H1 (cell line): ENCODE data around the gene RPL41. TPM values are rescaled to one million over a fixed set of nuclear protein-coding genes. Genes with fewer than 3 reads are reported as not detected.

ENCODE experiments used
- CTCF ChIA-PET: fragments of 300-600 bp; sonication (Branson Sonifier 250); formaldehyde crosslinking; loops from one replicate; lab custom pipeline; 2021; ENCODE audit not compliant: partially characterized antibody; lab: Charles Lee
- POLR2A ChIA-PET: fragments of 300-600 bp; sonication (Branson Sonifier 250); formaldehyde crosslinking; loops from one replicate; lab custom pipeline; 2021; ENCODE audit warnings: inconsistent platforms; ENCODE audit not compliant: partially characterized antibody; lab: Charles Lee
- DNase-seq, 2 experiments: peaks; one replicate each; pipeline versions ENCODE4 v3.0.0 to v3.0.0-alpha.2; 2010 to 2022; ENCODE audit warnings: low spot score in 2 of 2, low read depth in 1 of 2, mixed read lengths in 1 of 2
- FAIRE-seq: peaks from 2 replicates; lab custom pipeline; 2011; peaks lifted over from hg19 to GRCh38; lab: Jason Lieb, UNC
- H2AFZ ChIP-seq: 2 replicates; pipeline ENCODE4 v1.8.1; 2012; ENCODE audit warnings: low read length, inconsistent platforms
- H2AK5ac ChIP-seq: 2 replicates; pipeline ENCODE4 v1.6.1; 2013; ENCODE audit warnings: low read depth, low read length
- H2BK120ac ChIP-seq: replicated peaks from 2 replicates; pipeline ENCODE3; 2013; ENCODE audit warnings: low read depth, low read length, inconsistent platforms
- H2BK12ac ChIP-seq: 2 replicates; pipeline ENCODE4 v1.6.1; 2013; ENCODE audit warnings: low read depth, low read length
- H2BK15ac ChIP-seq: 2 replicates; pipeline ENCODE4 v1.6.1; 2013; ENCODE audit warnings: low read length
- H2BK20ac ChIP-seq: 2 replicates; pipeline ENCODE4 v1.6.1; 2013; ENCODE audit warnings: low read length
- H2BK5ac ChIP-seq: 2 replicates; pipeline ENCODE4 v1.6.1; 2013; ENCODE audit warnings: low read depth, low read length
- H3K14ac ChIP-seq: 2 replicates; pipeline ENCODE4 v1.6.1; 2013; ENCODE audit warnings: inconsistent platforms; ENCODE audit not compliant: insufficient read length
- H3K18ac ChIP-seq: 2 replicates; pipeline ENCODE4 v1.6.1; 2013; ENCODE audit warnings: low read length; ENCODE audit errors: extremely low read depth
- H3K23ac ChIP-seq: 2 replicates; pipeline ENCODE4 v1.6.1; 2013; ENCODE audit warnings: inconsistent platforms; ENCODE audit not compliant: insufficient read length
- H3K23me2 ChIP-seq: 2 replicates; pipeline ENCODE4 v1.6.1; 2013; ENCODE audit warnings: low read depth, low read length
- H3K27ac ChIP-seq: 2 replicates; pipeline ENCODE4 v1.6.1; 2011; ENCODE audit warnings: low read depth, low read length, inconsistent platforms
- H3K27me3 ChIP-seq, 4 experiments: replicated peaks in 1 of 4; 1 replicate in 1 of 4; 2 replicates in 3 of 4; pipeline versions ENCODE4 v1.6.1 to v1.8.1; 2011 to 2013; ENCODE audit warnings: low read length in 3 of 4, mild to moderate bottlenecking in 3 of 4, inconsistent platforms in 2 of 4, mixed read lengths in 2 of 4, moderate library complexity in 1 of 4; ENCODE audit not compliant: control insufficient read depth in 3 of 4, insufficient read depth in 3 of 4; ENCODE audit errors: extremely low read depth in 1 of 4
- H3K36me3 ChIP-seq, 4 experiments: 2 replicates each; pipeline versions ENCODE4 v1.6.1 to v1.8.1; 2011 to 2013; ENCODE audit warnings: mild to moderate bottlenecking in 4 of 4, low read length in 3 of 4, moderate library complexity in 2 of 4, control low read depth in 1 of 4, inconsistent platforms in 1 of 4; ENCODE audit not compliant: insufficient read depth in 4 of 4, control insufficient read depth in 2 of 4
- H3K4ac ChIP-seq: replicated peaks from 2 replicates; pipeline ENCODE3; 2013; ENCODE audit warnings: low read length, low read depth, mixed read lengths, inconsistent platforms; ENCODE audit not compliant: insufficient read length
- H3K4me1 ChIP-seq, 4 experiments: replicated peaks in 1 of 4; 1 replicate in 1 of 4; 2 replicates in 3 of 4; pipeline versions ENCODE4 v1.6.1 to v1.8.1; 2011 to 2013; ENCODE audit warnings: low read length in 3 of 4, inconsistent platforms in 2 of 4, mixed read lengths in 1 of 4; ENCODE audit not compliant: insufficient read depth in 4 of 4, control insufficient read depth in 3 of 4
- H3K4me2 ChIP-seq, 2 experiments: 2 replicates each; pipeline versions ENCODE4 v1.6.1 to v1.8.1; 2011 to 2013; ENCODE audit warnings: low read depth in 2 of 2, low read length in 2 of 2, control low read depth in 1 of 2, inconsistent platforms in 1 of 2, mild to moderate bottlenecking in 1 of 2; ENCODE audit not compliant: insufficient read depth in 1 of 2
- H3K4me3 ChIP-seq, 4 experiments: fragments of 200-600, 300-600 bp in 1 of 4; sonication (generic), shearing (Covaris generic), sonication (Bioruptor Twin) in 1 of 4; 2 replicates each; pipeline versions ENCODE4 v1.5.1 to v1.8.1; 2011 to 2016; ENCODE audit warnings: low read length in 4 of 4, low read depth in 3 of 4, control low read depth in 2 of 4, inconsistent platforms in 2 of 4, mild to moderate bottlenecking in 2 of 4, mixed read lengths in 1 of 4, moderate library complexity in 1 of 4; ENCODE audit not compliant: insufficient read depth in 2 of 4; ENCODE audit errors: extremely low read depth in 1 of 4
- H3K56ac ChIP-seq: replicated peaks from 2 replicates; pipeline ENCODE3; 2013; ENCODE audit warnings: low read depth, mild to moderate bottlenecking, mixed read lengths, low read length, inconsistent platforms; ENCODE audit not compliant: insufficient read length
- H3K79me1 ChIP-seq: 2 replicates; pipeline ENCODE4 v1.6.1; 2013; ENCODE audit warnings: low read depth, low read length, control low read depth
- H3K79me2 ChIP-seq, 2 experiments: 2 replicates each; pipeline versions ENCODE4 v1.6.1 to v1.8.1; 2012 to 2013; ENCODE audit warnings: low read length in 2 of 2, mild to moderate bottlenecking in 2 of 2, inconsistent platforms in 1 of 2; ENCODE audit not compliant: insufficient read depth in 2 of 2, control insufficient read depth in 1 of 2
- H3K9ac ChIP-seq, 4 experiments: replicated peaks in 1 of 4; 1 replicate in 1 of 4; 2 replicates in 3 of 4; pipeline versions ENCODE4 v1.6.1 to v1.8.1; 2011 to 2013; ENCODE audit warnings: low read depth in 3 of 4, low read length in 3 of 4, control low read depth in 2 of 4, mild to moderate bottlenecking in 2 of 4, moderate library complexity in 2 of 4, inconsistent platforms in 1 of 4; ENCODE audit errors: extremely low read depth in 1 of 4
- H3K9me3 ChIP-seq, 2 experiments: 2 replicates each; pipeline versions ENCODE4 v1.6.1 to v1.8.1; 2012 to 2013; ENCODE audit warnings: mild to moderate bottlenecking in 2 of 2, moderate library complexity in 2 of 2, control low read depth in 1 of 2, inconsistent platforms in 1 of 2, low read depth in 1 of 2, low read length in 1 of 2, mixed read lengths in 1 of 2; ENCODE audit not compliant: insufficient read depth in 2 of 2
- H4K20me1 ChIP-seq, 2 experiments: replicated peaks in 1 of 2; 2 replicates each; pipeline versions ENCODE3 to v1.8.1; 2011 to 2013; ENCODE audit warnings: inconsistent platforms in 2 of 2, low read length in 2 of 2, mild to moderate bottlenecking in 1 of 2; ENCODE audit not compliant: insufficient read depth in 2 of 2, control insufficient read depth in 1 of 2
- H4K5ac ChIP-seq: 2 replicates; pipeline ENCODE4 v1.6.1; 2013; ENCODE audit warnings: low read length, low read depth, mixed read lengths, inconsistent platforms; ENCODE audit not compliant: insufficient read length
- H4K8ac ChIP-seq: 2 replicates; pipeline ENCODE4 v1.8.0; 2013; ENCODE audit warnings: mild to moderate bottlenecking, moderate library complexity, low read length, inconsistent platforms; ENCODE audit not compliant: insufficient read depth; ENCODE audit errors: extremely low read depth
- H4K91ac ChIP-seq: replicated peaks from 2 replicates; pipeline ENCODE3; 2013; ENCODE audit warnings: low read length, mixed read lengths, inconsistent platforms; ENCODE audit not compliant: insufficient read length
- POLR2A ChIP-seq, 2 experiments: IDR thresholded peaks; 1 replicate in 1 of 2; 2 replicates in 1 of 2; pipeline ENCODE4 v1.6.1; 2011; ENCODE audit warnings: low read depth in 2 of 2, low read length in 2 of 2, mild to moderate bottlenecking in 2 of 2; ENCODE audit errors: control extremely low read depth in 1 of 2
- POLR2AphosphoS5 ChIP-seq: IDR thresholded peaks from 2 replicates; pipeline ENCODE4 v1.6.1; 2011; ENCODE audit warnings: low read depth, low read length
- TAF1 ChIP-seq: IDR thresholded peaks from 2 replicates; pipeline ENCODE4 v1.6.1; 2011; ENCODE audit warnings: mild to moderate bottlenecking, low read depth, low read length
- WGBS, 2 experiments: shearing (Covaris generic) in 1 of 2; methylation state at CpG; one replicate each; pipeline versions ENCODE4 v1.1.6 to v1.1.7; 2013 to 2015; ENCODE audit warnings: low lambda C conversion rate in 2 of 2, mixed read lengths in 2 of 2, inconsistent platforms in 1 of 2, low coverage in 1 of 2, missing lambda C conversion rate in 1 of 2; ENCODE audit not compliant: insufficient replicate concordance in 2 of 2, insufficient coverage in 1 of 2, insufficient read length in 1 of 2; ENCODE audit errors: extremely low coverage in 1 of 2, missing lambda C conversion rate in 1 of 2; 5-methylcytosine and 5-hydroxymethylcytosine counted together
- polyA plus RNA-seq, 7 experiments: library from polyadenylated mRNA; depleted of rRNA in 3 of 7; stranded (reverse) in 5 of 7; unstranded in 2 of 7; fragments of >200 nt in 5 of 7; fragments of 200-250 nt in 2 of 7; gene quantifications; 1 replicate in 5 of 7; 2 replicates in 1 of 7; 4 replicates in 1 of 7; pipeline versions ENCODE4 v1.2.1 to v1.2.3, GENCODE V29; 2011 to 2013; ENCODE audit warnings: missing spikeins in 2 of 7, mixed read lengths in 2 of 7
- total RNA-seq: library from RNA; stranded (reverse); fragmentation: NEBNext Ultra II Directional; extraction: Animal tissue kit (Norgen Biotek cat#: 25700); gene quantifications from 2 replicates; pipeline ENCODE4 v1.2.1, GENCODE V29; 2021

The RPL41 gene
- total and polyA plus RNA-seq, 2 of the 8 experiments (the other 6 are each of a cell fraction or from before 2014, with no cell fraction given), result 4,440 to 16,488 TPM

GRCh38 chr12:56164345-56164729 is 47.9 kb downstream of the RPL41 start:
- no peak for TF ChIP-seq TAF1
- TF ChIP-seq POLR2A (IDR thresholded peaks at IDR 0.05; ENCODE audit: control extremely low read depth in 1 of 2, low read depth in 2 of 2, low read length in 2 of 2), result peak; percentile 53 to 60
- TF ChIP-seq POLR2AphosphoS5, result peak; percentile 76; the same call in 1 of the 2 replicates
- TF ChIP-seq, all 59 proteins: peak for 2
- WGBS, 2 experiments, result 97 to 100% methylated on average over 1 to 17 of the region's 17 CpGs
- H3K36me3 ChIP-seq, result peaks cover 42 to 86% (median 71%) of the 10 kb centered on the region in 4 experiments
- no peak overlapping the region for H2BK120ac ChIP-seq
- H4K91ac ChIP-seq, result no peak overlapping the region
- H3K14ac ChIP-seq, result no peak overlapping the region
- H3K4ac ChIP-seq, result no peak overlapping the region
- no peak overlapping the region for H3K18ac ChIP-seq
- H3K27me3 ChIP-seq, result no peaks in the 10 kb centered on the region
- peaks cover 2 to 26% (median 14%) of the 10 kb centered on the region in 4 experiments for H3K4me1 ChIP-seq
- no peak overlapping the region for H2AK5ac ChIP-seq
- H4K8ac ChIP-seq, result no peak overlapping the region; the same call in 1 of the 2 replicates
- H3K23ac ChIP-seq, result no peak overlapping the region
- H3K27ac ChIP-seq, result no peak overlapping the region
- no peak overlapping the region for H3K4me3 ChIP-seq
- peaks cover 11 to 20% of the 10 kb centered on the region in 2 experiments for H4K20me1 ChIP-seq
- peaks cover 6% of the 10 kb centered on the region for H3K23me2 ChIP-seq
- H3K4me2 ChIP-seq, result no peak overlapping the region
- H2BK15ac ChIP-seq, result no peak overlapping the region
- H2AFZ ChIP-seq, result no peak overlapping the region
- H3K9me3 ChIP-seq, result no peaks in the 10 kb centered on the region
- DNase-seq (no peak), FAIRE-seq (no peak)
- H2BK5ac ChIP-seq, result no peak overlapping the region
- no peak overlapping the region for H2BK20ac ChIP-seq
- ChIA-PET CTCF (interaction anchor here (0.6 to 6.8 kb wide), 5 partner anchors 23 to 1621 kb away, joined by 3 to 47 read pairs (median 3); partner anchors contain the start of gene ZC3H10), POLR2A (interaction anchor here (2.4 to 15.6 kb wide), 6 partner anchors 10 to 83 kb away, joined by 8 to 656 read pairs (median 44); partner anchors contain the start of genes PA2G4, RNF41 and SMARCC2)
- H4K5ac ChIP-seq, result no peak overlapping the region
- H2BK12ac ChIP-seq, result no peak overlapping the region
- peaks cover 3% of the 10 kb centered on the region; the same call in 1 of the 2 replicates for H3K79me1 ChIP-seq
- H3K9ac ChIP-seq, result no peak overlapping the region
- H3K79me2 ChIP-seq, result peaks cover 0 to 14% of the 10 kb centered on the region in 2 experiments; a peak in 3 of 4 replicates
- H3K56ac ChIP-seq, result no peak overlapping the region
